WERI-Rb-1 (cell line): ENCODE results near the gene INVS.
A peak's percentile ranks its signal among the peaks of the same experiment; 100 is the strongest.
"Not testable (repeated sequence)": the region's sequence is repeated elsewhere in the genome, so short reads cannot be mapped to it uniquely, and the experiment has no call there.

ENCODE experiments used
- DNase-seq: peaks from one replicate; pipeline ENCODE4 v3.0.0-alpha.2; 2020
- H3K27ac ChIP-seq: fragments of 250-450 bp; sonication (Bioruptor Pico); 2 replicates; pipeline ENCODE4 v1.5.1; 2020; ENCODE audit warnings: mild to moderate bottlenecking, moderate library complexity
- H3K27me3 ChIP-seq: fragments of 250-450 bp; sonication (Bioruptor Pico); 2 replicates; pipeline ENCODE4 v1.5.1; 2021; ENCODE audit warnings: mild to moderate bottlenecking, low read depth, moderate library complexity; ENCODE audit not compliant: insufficient read depth, severe bottlenecking
- H3K36me3 ChIP-seq: fragments of 250-450 bp; sonication (Bioruptor Pico); 2 replicates; pipeline ENCODE4 v1.5.1; 2020; ENCODE audit warnings: mild to moderate bottlenecking, moderate library complexity
- H3K4me3 ChIP-seq: 2 replicates; pipeline ENCODE4 v1.5.1; 2011; ENCODE audit warnings: low read depth, mild to moderate bottlenecking, control low read depth, low read length
- H3K9me3 ChIP-seq: fragments of 250-450 bp; sonication (Bioruptor Pico); 2 replicates; pipeline ENCODE4 v1.5.1; 2021; ENCODE audit warnings: mild to moderate bottlenecking, moderate library complexity; ENCODE audit not compliant: severe bottlenecking
- TF ChIP-seq, protein P1 (sequence below): IDR thresholded peaks from 2 replicates; pipeline ENCODE4 v1.5.1; 2011; ENCODE audit warnings: low read depth, mild to moderate bottlenecking, control low read depth, inconsistent platforms, low read length

The INVS gene

DNA sequence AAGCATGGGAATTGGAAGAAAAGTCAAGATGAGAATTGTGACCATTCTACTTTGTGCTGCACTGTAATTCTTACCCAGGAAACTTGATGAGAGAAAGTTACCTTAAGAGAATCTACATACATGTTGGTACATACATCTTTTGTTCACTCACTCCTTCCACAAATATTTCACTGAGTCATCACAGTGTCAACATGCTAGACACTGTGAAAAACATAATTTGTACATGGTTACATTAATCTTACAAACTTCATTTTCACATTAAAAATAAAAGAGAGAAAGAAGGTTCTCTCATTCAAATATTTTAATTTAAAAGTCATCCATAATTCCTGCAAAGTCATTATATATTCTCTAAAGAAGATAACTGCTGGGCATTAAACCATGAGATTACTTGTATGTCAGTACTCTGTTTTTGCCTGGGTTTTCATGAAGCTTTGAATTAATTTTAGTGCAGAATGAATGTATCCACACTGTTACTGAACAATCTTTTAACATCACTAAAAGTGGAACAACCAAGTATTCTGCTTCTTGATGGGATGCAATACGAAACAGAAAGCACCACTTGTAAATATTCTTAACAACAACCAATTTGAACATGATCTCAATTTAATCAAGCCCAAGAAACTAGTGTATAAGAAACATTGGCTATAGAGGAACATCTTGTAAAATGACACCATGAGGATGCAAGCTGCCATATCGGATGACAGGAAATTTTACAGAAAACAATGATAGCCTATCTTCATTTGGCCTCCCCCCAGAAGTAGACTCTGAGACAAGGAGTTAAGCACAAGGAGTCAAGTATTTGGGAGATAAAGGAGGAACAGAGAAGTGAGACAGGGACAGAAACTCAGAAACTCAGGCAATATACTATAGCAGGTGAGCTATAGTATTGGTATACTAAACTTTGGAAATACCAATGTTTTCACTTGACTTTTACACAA is 28.7 kb upstream of the INVS start:
- Histone ChIP-seq H3K36me3 (no peaks in the 10 kb centered on the region), H3K27ac (no peak overlapping the region), H3K4me3 (no peak overlapping the region), H3K27me3 (no peaks in the 10 kb centered on the region), H3K9me3 (peaks cover 3% of the 10 kb centered on the region)
- no peak for DNase-seq
- TF ChIP-seq, protein P1, sequence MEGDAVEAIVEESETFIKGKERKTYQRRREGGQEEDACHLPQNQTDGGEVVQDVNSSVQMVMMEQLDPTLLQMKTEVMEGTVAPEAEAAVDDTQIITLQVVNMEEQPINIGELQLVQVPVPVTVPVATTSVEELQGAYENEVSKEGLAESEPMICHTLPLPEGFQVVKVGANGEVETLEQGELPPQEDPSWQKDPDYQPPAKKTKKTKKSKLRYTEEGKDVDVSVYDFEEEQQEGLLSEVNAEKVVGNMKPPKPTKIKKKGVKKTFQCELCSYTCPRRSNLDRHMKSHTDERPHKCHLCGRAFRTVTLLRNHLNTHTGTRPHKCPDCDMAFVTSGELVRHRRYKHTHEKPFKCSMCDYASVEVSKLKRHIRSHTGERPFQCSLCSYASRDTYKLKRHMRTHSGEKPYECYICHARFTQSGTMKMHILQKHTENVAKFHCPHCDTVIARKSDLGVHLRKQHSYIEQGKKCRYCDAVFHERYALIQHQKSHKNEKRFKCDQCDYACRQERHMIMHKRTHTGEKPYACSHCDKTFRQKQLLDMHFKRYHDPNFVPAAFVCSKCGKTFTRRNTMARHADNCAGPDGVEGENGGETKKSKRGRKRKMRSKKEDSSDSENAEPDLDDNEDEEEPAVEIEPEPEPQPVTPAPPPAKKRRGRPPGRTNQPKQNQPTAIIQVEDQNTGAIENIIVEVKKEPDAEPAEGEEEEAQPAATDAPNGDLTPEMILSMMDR = no peak

DNA sequence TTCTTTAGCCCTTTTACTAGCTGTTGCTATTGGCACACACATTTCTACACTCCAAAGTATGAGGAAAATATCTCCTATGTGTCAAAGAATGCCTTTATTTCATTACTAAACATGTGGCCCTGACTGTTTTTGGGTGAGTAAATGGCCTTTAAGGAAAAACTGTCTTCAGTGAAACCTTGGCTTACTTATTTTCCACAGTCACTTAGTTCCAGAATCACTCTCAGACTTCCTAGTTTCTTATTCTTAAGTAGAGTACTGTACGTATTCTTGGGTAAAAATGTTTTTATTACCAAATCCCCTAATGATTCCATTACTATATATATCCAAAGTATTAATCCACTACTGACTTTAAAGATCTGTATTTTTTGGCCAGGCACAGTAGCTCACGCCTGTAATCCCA is 27.8 kb upstream of the INVS start:
- Histone ChIP-seq H3K36me3 (no peaks in the 10 kb centered on the region), H3K27ac (peak overlapping the region; percentile 21), H3K4me3 (no peak overlapping the region), H3K27me3 (no peaks in the 10 kb centered on the region), H3K9me3 (peaks cover 3% of the 10 kb centered on the region)
- no peak for DNase-seq
- TF ChIP-seq, protein P1 = no peak

DNA sequence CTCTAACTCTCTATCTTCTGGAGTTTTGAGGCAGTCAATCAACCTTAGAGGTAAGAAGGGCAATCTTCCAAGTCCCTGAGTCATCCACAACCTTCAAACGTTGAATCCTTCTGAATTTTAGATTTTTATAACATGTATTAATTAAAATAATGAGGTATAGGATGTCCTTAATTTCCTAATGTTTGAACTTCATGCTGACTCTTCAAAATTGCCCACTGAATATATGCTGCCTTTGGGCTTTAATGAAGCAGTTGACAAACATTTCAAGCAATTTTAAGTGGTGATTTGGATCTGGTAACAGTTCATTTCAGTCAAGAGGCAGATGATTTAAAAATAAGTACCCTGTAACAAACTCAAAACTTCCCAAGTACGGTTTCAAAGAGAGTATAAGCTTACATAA is 26.2 kb upstream of the INVS start:
- peak overlapping the region; percentile 21; the same call in 1 of the 2 replicates for H3K27ac ChIP-seq
- no peaks in the 10 kb centered on the region for H3K9me3 ChIP-seq
- no peak overlapping the region for H3K4me3 ChIP-seq
- no peaks in the 10 kb centered on the region for H3K27me3 ChIP-seq
- H3K36me3 ChIP-seq = no peaks in the 10 kb centered on the region
- TF ChIP-seq, protein P1 = no peak
- no peak for DNase-seq

DNA sequence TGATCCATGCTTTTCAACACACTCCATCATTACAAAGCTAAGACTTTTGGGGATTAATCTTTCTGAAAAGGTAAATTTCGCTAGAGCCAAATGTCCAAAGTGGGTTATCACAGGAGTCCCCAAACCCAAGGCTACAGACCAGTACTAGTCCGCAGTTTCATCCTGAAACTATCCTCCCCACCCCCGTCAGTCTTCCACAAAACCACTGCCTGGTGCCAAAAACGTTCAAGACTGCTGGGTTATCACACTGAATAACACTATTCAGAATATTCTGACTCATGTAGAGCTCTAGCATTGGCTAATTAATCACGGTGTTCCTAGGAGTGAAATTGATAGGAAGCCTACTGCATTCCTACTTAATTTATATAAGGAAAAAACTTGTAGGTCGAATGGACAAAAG is 24.9 kb upstream of the INVS start:
- H3K27me3 ChIP-seq = no peaks in the 10 kb centered on the region
- no peaks in the 10 kb centered on the region for H3K9me3 ChIP-seq
- TF ChIP-seq, protein P1 = no peak
- H3K36me3 ChIP-seq = no peaks in the 10 kb centered on the region
- H3K27ac ChIP-seq = no peak overlapping the region
- H3K4me3 ChIP-seq = no peak overlapping the region
- DNase-seq = no peak

DNA sequence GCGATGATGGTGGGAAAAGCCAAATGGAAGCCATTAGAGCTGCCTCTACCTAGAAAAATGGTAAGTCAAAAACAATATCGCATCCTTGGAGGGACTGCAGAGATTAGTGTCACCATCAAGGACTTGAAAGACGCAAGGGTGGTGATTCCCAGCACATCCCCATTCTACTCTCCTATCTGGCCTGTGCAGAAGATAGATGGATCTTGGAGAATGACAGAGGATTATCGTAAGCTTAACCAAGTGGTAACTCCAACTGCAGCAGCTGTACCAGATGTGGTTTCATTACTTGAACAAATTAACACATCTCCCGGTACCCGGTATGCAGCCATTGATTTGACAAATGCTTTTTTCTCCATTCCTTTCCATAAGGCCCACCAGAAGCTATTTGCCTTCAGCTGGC is 24.1 kb upstream of the INVS start:
- no peaks in the 10 kb centered on the region for H3K9me3 ChIP-seq
- no peak for DNase-seq
- TF ChIP-seq, protein P1 = no peak
- no peaks in the 10 kb centered on the region for H3K27me3 ChIP-seq
- no peak overlapping the region for H3K27ac ChIP-seq
- H3K4me3 ChIP-seq = no peak overlapping the region
- no peaks in the 10 kb centered on the region for H3K36me3 ChIP-seq

DNA sequence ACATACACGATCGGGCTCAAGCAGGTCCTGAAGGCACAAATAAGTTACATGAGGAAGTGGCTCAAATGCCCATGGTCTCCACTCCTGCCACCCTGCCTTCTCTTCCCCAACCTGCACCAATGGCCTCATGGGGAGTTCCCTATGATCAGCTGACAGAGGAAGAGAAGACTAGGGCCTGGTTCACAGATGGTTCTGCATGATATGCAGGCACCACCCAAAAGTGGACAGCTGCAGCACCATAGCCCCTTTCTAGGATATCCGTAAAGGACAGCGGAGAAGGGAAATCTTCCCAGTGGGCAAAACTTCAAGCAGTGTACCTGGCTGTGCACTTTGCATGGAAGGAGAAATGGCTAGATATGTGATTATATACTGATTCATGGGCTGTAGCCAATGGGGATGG is 22.8 kb upstream of the INVS start:
- H3K36me3 ChIP-seq, DNase-seq, H3K27me3 ChIP-seq, H3K27ac ChIP-seq, H3K9me3 ChIP-seq, H3K4me3 ChIP-seq: not testable (repeated sequence)
